Germinal center (tissue), 1 donor: ENCODE results near the gene MIPEP.

Experiments
- DNase-seq: peaks from one replicate; pipeline ENCODE4 v3.0.0; 2012; ENCODE audit warnings: mixed read lengths, low spot score

MIPEP gene

GRCh38 chr13:23852351-23852750 is 36.8 kb downstream of the MIPEP start:
- DNase-seq, result no peak

DNA sequence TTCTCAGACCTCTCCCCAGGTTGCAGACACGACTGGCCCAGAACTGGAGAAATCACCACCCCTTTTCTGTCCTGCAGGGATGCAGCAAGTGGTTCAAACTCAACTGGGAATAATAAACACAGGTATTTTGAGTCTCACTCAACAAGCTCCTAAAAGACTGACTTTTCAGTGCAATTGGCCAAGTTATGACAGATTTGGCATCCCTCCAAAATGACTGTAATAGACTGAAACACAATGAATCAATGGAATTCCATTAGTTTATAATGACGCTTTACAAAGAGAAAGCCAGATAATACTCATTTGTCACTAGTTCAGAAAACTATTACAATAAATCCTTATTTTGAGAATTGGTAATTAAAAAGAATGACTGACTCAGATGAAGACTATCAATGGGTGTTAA is 38.1 kb downstream of the MIPEP start:
- no peak for DNase-seq

DNA sequence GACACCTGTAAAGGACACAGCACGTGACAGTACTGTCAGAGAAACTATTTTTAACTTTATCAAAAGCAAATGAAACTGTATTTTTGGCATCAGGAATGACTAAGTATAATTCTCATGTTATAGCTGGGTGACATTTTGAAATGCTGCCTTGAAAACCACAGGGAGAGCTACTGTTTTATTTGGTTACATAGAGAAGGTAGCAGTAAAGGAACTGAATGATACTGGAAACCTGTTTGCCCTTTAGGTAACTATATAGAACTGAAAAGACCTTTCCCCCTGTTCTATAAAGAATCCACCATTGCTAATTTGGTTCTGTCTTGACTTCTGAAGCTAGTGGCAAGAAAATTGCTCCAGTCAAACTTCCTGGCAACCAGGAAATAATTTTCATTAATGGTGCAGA is 39.1 kb downstream of the MIPEP start:
- no peak for DNase-seq

GRCh38 chr13:23849670-23850069 is 39.5 kb downstream of the MIPEP start:
- no peak for DNase-seq

- peak; percentile 36 for DNase-seq
These were observed 40.5 kb downstream of the MIPEP start for GRCh38 chr13:23848646-23849141.

GRCh38 chr13:23848019-23848418 is 41.2 kb downstream of the MIPEP start:
- DNase-seq, result no peak

DNA sequence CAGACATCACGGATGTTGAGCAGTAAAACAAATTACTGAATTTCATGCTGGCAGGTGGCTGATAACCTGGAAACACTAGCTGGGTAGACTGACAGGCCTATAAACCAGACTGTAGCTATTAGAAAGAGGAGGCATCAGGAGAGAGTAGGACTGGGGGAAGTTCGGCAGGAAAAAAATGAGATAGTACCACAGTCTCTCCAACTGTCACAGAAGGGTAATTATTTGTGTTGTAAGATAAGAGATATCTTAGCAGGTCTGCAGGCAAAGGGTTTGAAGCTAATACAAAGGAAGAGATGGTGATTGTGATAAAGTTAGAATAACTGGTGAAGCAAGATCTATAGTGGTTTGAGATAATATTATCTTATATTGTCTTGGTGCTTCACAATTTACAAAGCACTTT is 41.7 kb downstream of the MIPEP start:
- no peak for DNase-seq

DNA sequence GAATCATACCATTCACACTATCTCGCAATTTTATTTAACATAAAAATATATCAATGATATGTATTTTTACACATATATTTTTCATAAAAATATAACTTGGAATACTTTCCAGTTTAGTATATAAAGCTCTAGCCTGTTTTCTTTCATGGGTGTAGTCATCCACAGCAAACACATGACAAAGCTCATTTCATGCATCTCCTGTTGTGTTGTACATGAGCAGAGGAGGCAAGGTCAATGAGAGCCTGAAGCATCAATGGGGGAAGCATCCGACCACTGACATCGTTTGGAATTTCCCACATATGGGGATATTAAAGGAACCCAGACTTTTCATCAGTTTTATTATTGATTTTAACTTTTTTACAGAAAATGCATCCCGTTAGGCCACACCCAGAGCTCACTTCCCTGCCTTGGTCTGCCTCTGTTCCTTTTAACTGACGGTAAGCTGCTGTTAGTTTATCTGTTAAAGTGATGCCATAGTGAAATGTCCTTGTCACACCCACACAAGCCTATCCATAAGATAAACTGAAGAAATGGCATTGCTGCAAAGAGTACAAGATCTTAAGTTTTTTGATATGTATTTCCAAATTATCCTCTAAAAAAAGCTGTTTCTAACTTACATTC is 44.0 kb downstream of the MIPEP start:
- no peak for DNase-seq

- no peak for DNase-seq
These were observed 45.1 kb downstream of the MIPEP start for GRCh38 chr13:23844132-23844531.

- DNase-seq, result no peak
These were observed 45.8 kb downstream of the MIPEP start for GRCh38 chr13:23843436-23843835.

DNA sequence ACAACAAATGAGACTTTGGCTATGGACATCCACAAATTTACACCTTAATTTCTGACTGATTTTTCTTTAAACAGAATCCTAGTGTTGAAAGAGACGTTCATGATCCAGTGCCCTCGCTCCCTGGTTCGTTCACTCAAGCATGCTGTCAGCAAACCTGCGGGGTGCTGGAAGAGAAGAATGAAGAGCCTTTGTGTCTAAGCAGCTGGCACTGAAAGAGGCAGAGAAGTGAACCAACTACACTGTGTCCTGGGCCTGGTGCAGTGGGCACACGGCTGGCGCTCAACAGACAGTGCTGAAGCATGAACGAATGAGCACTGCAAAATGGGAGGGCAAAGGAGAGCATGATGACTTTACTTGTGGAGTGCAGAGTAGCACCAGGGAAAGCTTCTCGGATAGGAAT is 46.8 kb downstream of the MIPEP start:
- no peak for DNase-seq

- DNase-seq, result no peak
These were observed 55.2 kb downstream of the MIPEP start for GRCh38 chr13:23833733-23834611.

GRCh38 chr13:23828866-23829265 is 60.3 kb downstream of the MIPEP start:
- no peak for DNase-seq

DNA sequence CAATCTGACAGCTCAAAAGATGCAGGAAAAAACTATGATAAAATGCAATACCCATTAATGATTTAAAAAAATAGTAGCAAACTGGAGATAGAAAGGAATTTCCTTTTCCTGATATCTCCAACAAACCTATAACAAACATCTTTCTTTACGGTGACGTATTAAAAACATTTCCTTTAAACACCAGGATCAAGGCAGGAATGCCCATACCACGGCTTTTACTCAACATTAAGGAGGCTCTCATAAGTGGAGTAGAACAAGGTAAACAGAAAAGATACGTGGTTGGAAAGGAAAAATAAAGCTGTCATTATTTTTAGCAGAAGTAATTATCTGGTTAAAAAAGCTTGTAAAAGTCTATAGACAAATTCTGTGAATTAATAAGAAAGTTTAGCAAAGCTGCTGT is 61.1 kb downstream of the MIPEP start:
- DNase-seq, result no peak

DNA sequence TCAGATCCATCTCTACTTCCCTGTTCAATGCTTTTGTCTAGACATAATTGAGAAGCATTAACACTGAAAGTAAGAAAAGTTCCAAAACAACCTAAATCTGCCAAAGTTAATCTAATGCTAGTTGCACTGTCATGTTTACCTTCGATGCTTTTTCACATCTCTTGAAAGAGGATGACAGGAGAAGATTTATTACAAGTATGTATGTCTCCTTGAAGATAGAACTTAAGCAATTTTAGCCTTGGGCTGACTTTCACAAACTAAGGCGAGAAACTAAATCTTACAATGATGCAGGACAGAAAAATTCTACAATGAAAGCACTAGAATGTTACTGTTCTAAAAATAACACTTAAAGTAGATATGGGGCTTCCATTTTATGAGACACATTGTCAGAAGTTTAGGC is 64.0 kb downstream of the MIPEP start:
- DNase-seq, result no peak

- DNase-seq, result no peak
These were observed 64.8 kb downstream of the MIPEP start for GRCh38 chr13:23824371-23824770.

GRCh38 chr13:23822252-23822824 is 66.9 kb downstream of the MIPEP start:
- no peak for DNase-seq

DNA sequence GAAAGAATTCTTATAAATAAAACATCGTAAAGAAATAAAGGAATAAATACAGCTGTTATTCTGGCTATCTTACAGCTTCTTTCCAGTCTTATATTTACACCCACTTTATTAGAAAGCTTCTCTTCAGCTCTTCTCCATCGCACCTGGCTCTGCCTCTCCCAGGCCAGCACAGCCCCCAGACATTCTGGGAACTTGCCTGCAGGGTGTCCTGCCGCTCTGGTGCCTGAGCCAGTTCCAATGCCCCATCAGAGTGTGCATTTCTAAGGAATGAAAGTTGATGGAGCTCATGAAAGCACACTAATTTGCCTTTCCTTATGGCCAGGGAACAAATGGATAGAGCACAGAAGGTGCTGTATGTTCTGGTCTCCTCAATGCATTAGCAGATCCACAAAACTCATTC is 68.7 kb downstream of the MIPEP start:
- no peak for DNase-seq

GRCh38 chr13:23817830-23818229 is 71.4 kb downstream of the MIPEP start:
- no peak for DNase-seq

DNA sequence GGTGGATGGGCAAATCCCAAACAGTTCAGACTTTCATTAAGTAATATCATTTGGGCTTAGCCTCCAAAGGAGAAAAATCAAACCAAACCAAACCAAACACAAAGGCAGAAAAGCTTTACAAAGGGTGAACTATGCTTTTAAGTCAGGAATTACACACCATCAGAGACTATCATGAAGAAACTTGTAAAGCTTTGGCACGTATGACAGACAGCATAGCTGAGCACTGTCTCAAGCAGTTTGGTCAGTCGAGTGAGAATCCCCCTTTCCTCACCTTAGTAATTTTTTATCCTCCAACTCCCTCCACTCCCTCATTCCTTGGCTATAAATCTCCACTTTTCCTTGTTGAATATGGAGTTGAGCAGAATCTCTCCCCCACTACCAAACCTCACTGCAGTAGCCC is 72.1 kb downstream of the MIPEP start:
- no peak for DNase-seq

GRCh38 chr13:23813635-23814034 is 75.6 kb downstream of the MIPEP start:
- no peak for DNase-seq

GRCh38 chr13:23811366-23812062 is 77.7 kb downstream of the MIPEP start:
- DNase-seq, result no peak
